Measurements from ENCODE around the gene MBNL2. TPM values are rescaled to one million over a fixed set of nuclear protein-coding genes. Genes with fewer than 3 reads are reported as not detected.

MBNL2 gene
- total RNA-seq, 1 experiment from 2014 or later: 0.17 TPM

- Histone ChIP-seq H2BK5ac (ENCODE audit: insufficient read length, low read length) (no peak overlapping the region), H3K79me1 (ENCODE audit: insufficient read depth, low read depth, low read length, poor library complexity, severe bottlenecking) (no peaks in the 10 kb centered on the region), H2BK12ac (ENCODE audit: insufficient read length, low read depth, low read length) (no peak overlapping the region), H2AK5ac (ENCODE audit: insufficient read length, low read length) (no peak overlapping the region), H3K4me1 (ENCODE audit: insufficient read depth, low read length) (no peaks in the 10 kb centered on the region), H3K9me3 (ENCODE audit: control insufficient read depth, low read depth, low read length) (no peaks in the 10 kb centered on the region), H3K14ac (ENCODE audit: insufficient read depth, low read length) (no peak overlapping the region), H3K56ac (ENCODE audit: insufficient read length, low read depth, low read length) (no peak overlapping the region), H4K8ac (replicated peaks; ENCODE audit: insufficient read length, low read depth, low read length) (no peak overlapping the region), H2BK15ac (ENCODE audit: low read depth, low read length) (no peak overlapping the region), H4K5ac (ENCODE audit: insufficient read length, low read depth, low read length) (no peak overlapping the region), H3K9ac (ENCODE audit: extremely low read depth, insufficient read length, low read length) (no peak overlapping the region), H4K91ac (ENCODE audit: insufficient read length, low read depth, low read length) (no peak overlapping the region), H3K79me2 (ENCODE audit: insufficient read depth, low read length) (no peaks in the 10 kb centered on the region), H2BK120ac (ENCODE audit: low read depth, low read length, poor library complexity, severe bottlenecking) (no peak overlapping the region), H3T11ph (ENCODE audit: low read length) (no peak overlapping the region), H3K27me3 (ENCODE audit: insufficient read depth, low read length) (no peaks in the 10 kb centered on the region), H3K23ac (ENCODE audit: insufficient read length, low read depth, low read length) (no peak overlapping the region), H4K20me1 (ENCODE audit: control insufficient read depth, insufficient read depth, insufficient read length) (no peaks in the 10 kb centered on the region), H3K4ac (ENCODE audit: low read depth, low read length) (no peak overlapping the region), H3K18ac (ENCODE audit: insufficient read length, low read depth, low read length) (no peak overlapping the region), H3K4me2 (ENCODE audit: insufficient read depth, insufficient read length, low read length) (no peak overlapping the region), H2BK20ac (ENCODE audit: low read depth, low read length, poor library complexity, severe bottlenecking) (no peak overlapping the region), H3K23me2 (ENCODE audit: insufficient read length, low read depth, low read length, poor library complexity, severe bottlenecking) (no peaks in the 10 kb centered on the region), H3K27ac (ENCODE audit: insufficient read length, low read depth, low read length) (no peak overlapping the region), H2AFZ (ENCODE audit: low read length) (no peak overlapping the region)
- Mint-ChIP-seq H3K27ac (no peak overlapping the region), H3K4me3 (no peak overlapping the region), H3K36me3 (ENCODE audit: insufficient read depth in 1 of 3, low read depth in 3 of 3) (peaks cover 0 to 9% (median 8%) of the 10 kb centered on the region in 3 experiments; a peak in 4 of 7 replicates), H3K4me1 (peaks cover 6 to 7% of the 10 kb centered on the region in 2 experiments), H3K9me3 (peaks cover 0 to 6% of the 10 kb centered on the region in 2 experiments; a peak in 2 of 5 replicates), H3K27me3 (ENCODE audit: low read depth) (peaks cover 14% of the 10 kb centered on the region)
- no peak for DNase-seq
- no CpG with 5 or more reads among the region's 5 CpGs for WGBS (ENCODE audit: extremely low coverage, insufficient read length, low lambda C conversion rate)
- TF ChIP-seq CTCF (conservative IDR thresholded peaks at IDR 0.05): no peak
These were observed 132.7 kb downstream of the MBNL2 start for GRCh38 chr13:97354808-97355207.

All from H9 (cell line).